Stimulated activated CD8-positive, alpha-beta memory T cell treated with anti-CD3 and anti-CD28 coated beads, Interleukin-7, amount 100 ng/mL, for 48 hours (primary cell): ENCODE measurements around the gene SARS1.
A peak's percentile ranks its signal among the peaks of the same experiment; 100 is the strongest.

Experiments
- DNase-seq, 2 donors: peaks; one replicate each; pipeline ENCODE4 v3.0.0-alpha.2; 2020; ENCODE audit warnings: low read depth in 1 of 2; ENCODE audit errors: extremely low read depth in 1 of 2

Gene SARS1

DNA sequence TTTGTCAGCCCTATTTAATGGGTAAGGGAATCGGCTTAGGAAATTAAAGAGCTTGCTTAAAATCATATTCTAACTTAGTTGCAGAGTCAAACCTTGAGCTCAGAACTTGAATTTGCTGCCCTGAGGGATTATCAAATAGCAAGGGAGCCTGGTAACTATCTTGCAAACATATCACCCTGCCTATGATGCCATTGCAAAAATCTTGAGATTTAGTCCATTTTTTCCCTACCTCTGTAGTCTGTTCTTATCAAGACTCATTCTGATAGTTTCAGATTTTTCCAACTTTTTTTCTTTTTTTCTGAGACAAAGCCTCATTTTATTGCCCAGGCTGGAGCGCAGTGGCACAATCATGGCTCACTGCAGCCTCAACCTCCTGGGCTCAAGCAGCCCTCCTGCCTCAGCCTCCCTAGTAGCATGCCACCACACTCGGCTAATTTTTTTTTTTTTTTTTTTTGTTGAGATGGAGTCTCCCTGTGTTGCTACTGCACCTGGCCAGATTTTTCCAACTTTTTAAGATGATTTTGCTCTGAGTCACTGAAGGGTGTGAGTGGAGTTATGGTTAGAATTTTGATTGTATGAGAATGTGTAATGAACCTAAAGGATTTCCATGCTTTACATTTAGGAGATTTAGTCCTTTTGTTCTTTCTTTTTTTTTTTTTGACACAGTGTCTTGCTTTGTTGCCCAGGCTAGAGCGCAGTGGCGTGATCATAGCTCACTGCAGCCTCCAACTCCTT is 12.2 kb downstream of the SARS1 start:
- DNase-seq, result no peak

DNA sequence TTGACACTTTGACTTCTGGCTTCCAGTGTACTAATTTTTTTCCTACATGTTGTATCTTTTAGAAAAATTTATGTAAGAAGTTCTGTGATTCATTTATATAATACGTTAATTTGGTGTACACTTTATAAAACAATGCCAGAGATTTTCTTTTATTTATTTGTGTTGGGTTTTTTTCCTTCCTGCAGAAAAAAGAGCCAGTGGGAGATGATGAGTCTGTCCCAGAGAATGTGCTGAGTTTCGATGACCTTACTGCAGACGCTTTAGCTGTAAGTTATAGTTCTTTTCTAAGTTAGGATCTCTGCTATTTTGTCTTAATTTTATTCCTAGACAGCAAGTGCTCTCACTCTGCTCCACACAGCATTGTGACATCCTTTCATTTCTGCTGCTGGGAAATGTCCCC is 14.4 kb downstream of the SARS1 start:
- no peak for DNase-seq

DNA sequence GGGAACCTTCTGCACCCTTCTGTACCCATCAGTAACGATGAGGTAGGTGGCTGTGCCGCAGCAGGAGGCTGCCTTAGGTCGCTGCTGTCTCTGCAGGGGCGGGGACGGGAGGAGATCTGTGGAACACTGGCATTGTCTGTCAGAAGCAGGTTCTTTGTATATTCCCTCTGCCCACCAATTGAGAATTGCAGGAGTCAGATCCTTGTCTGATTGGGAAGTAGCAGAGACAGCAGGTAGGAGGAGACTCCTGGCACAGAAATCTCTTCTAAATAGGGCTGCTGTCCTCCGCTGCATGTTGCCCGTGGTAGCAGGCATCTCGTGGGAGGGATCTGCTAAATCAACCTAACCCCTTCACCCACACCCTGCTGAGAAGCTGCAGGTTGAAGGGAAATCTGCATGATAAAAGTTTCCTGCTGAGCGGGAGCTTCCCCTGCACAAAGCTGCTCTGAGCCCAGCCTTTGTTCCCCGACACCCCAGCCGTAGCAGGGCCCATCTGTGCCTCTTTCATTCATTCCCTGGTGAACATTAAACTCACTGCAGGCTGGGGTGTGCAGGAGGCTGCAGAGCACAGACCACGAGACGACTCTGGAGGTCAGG is 15.9 kb downstream of the SARS1 start:
- DNase-seq, result no peak

DNA sequence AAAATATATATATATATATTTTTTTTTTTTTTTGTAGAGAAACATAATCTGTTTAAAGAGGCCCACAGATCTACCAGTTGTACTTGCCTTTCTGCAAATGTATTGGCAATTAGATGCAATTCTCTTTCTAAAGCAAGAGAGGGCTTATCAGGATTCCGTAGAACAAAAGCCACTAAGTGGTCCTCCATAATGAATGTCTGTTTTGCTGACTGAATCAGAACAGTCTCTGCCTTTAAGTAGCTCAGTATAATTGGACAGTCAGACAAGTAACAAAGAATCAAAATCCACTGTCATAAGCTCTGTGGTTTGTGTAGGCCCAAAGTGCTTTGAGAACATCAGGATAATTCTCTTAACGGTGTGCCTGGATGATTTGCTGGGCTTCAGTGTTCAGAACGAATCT is 17.3 kb downstream of the SARS1 start:
- no peak for DNase-seq

DNA sequence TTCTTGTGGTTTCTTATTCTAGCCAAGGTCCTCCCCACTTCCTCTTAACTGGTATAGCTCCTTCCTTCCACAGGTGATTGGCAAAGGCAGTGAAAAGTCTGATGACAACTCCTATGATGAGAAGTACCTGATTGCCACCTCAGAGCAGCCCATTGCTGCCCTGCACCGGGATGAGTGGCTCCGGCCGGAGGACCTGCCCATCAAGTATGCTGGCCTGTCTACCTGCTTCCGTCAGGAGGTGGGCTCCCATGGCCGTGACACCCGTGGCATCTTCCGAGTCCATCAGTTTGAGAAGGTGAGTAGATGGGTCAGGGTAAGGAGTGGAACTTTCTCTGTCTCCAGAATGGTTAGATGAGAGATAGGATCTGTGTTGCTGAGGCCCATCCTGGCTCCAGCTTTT is 21.4 kb downstream of the SARS1 start:
- DNase-seq, result no peak

DNA sequence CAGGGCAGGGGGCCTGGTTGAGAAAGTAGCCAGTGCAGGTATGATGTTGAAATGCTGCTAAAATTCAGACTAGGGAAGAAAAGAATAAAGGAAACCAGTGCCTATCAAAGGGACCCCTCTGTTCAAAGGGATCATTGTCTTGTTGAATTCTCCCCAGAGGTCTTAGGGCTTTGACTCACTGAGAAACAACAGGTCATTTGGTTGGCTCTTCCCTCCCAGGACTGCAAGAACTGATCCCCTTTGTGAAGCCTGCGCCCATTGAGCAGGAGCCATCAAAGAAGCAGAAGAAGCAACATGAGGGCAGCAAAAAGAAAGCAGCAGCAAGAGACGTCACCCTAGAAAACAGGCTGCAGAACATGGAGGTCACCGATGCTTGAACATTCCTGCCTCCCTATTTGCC is 23.8 kb downstream of the SARS1 start:
- no peak for DNase-seq

DNA sequence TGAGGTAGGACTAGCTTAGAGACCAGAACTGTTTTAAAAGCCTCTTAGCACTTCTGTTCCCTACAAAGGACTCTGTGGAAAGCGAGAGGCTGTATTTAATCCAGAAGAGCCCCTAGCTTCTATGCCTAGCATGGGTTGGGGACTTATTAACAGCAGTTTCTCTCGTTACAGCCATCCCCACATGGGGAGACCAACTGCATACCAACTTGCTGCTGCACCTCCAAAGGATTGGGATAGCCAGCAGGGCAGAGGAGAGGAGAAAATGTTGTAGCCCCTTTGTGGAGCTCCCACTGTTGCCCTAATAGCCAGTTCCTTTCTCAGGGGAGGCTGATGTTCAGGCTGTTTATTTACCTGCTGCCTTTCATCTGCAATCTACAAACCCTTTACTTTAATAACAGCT is 24.7 kb downstream of the SARS1 start:
- no peak for DNase-seq

DNA sequence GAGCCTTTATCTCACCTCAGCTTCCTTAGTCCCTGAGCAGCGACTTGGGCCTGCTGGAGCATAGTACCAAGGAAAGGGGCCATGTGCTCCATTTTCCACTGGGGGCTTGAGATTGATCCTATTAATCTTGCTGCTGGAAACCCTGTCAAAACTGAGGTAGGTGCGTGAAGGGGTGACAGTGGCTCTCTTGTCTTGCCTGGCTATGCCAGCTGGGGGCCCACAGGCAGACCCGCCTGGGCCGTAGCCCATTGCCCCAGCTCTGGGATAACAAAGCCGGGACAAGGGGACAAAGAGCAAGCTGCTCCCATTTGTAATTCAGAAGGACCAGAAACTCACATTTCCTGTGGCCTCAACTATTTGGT is 25.3 kb downstream of the SARS1 start:
- no peak for DNase-seq

DNA sequence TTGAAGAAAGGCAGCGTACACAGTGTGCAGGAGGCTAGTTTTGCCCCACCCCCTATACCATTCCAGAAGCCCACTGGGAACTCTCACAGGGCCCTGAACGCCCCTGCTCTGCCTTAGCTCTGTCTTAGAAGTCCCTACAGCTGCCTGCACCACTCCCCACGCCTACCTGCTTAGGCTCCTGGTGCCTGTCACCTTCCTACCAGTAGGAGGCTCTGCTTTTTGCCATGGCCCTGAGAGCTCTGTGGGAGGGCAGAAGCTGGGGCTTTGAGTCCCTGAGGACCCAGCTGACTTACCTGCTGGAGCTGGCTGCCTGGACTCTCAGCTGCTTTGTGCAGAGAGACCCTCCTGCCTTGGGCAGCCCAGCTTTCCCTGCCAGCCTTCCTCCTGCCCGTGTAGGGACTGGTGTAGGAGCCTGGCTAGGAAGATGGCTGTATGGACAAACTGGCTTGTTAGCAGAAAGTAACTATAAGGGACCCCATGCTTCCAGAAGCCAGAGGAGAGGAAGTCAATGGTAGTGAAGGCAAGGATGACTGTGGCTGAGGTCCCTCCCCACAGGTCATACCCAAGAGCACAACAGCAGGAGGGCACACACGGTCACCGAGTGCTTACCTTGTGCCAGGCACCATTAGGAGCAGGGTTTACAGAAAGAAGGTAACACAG is 25.8 kb downstream of the SARS1 start:
- DNase-seq, result peak in 1 of 2 donors; percentile 24

DNA sequence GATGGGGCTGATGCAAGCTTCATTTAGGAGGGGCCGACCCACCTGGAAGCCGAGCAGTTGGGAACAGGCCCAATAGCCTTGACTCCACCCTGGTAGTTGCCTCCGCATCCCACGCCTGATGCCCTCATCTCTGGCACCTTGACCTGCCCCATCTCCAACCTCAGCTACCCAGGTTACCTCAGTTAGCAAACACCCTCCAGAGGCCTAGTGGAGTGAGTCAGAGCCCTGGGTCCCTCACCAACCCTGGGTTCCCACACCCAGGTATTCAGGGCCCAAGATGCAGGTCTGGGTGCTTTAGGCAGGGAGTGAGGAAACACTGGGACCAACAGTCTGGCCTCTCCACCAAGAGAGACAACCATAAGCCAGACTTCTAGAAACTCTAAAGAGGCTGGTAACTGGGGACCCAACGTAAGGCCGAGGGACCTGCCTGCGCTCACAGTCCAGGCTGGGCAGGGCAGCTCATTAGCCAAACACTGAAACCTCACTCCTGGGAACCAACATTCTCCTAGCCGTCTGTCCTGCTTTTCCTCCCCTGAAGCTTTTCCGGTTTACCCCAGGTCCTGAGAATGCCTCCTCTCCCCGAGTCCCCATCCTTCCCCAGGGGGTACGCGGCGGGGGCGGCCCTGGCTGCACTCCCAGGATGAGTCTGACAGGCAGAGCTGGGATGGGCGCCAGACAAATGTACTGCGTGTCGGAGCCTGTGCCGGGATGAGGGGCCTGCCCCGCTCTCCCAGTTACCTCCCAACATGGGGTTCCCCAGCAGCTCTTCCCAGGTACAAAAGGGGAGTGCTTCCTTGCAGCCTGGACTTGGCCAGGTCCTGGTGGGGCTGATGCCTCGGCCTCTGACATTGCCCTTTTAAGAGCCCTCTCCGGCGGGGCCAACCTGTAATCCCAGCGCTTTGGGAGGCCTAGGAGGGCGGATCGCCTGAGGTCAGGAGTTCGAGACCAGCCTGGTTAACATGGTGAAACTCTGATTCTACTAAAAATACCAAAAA is 26.7 kb downstream of the SARS1 start:
- no peak for DNase-seq

DNA sequence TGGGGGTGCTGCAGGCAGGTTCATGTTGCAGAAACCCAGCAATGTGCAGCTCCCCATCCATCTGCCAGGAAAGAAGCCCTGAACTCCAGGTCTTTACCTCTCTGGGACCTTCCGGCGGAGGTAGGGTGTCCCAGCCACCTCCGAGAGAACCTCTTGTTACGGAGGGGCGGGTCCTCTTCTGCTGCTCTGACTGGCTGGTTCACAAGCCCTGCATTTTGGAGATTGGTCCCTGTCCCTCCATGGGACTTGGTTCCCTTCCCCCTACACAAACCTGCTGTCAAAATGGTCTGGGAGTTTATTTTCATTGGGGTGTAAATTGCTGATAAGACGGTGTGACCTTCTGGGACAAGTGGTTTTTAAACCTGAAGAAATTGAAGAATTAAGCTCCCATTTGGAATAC is 27.6 kb downstream of the SARS1 start:
- DNase-seq, result no peak

DNA sequence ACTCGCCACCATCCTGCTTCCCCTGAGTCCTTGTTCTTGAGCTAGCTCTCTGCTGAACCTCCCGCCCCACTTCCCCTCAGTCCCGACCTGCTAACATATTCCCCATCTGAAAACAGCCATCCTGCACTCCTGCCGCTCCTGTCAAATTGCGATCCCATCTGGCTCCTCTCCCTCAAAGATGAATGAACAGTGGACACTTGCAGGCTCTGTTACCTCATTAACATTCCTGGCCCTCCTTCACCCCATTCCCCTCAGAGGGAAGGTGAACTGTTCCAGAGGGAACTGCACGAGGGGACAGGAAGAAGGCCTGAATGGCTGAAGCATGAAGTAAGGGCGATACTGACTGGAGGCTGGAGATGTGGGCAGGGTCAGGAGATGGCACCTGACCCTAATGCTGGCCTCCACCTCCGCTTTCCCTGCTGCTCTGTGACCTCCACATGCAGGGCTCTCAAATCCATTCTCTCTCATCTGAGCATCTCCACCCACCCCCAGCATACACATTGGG is 28.2 kb downstream of the SARS1 start:
- DNase-seq, result no peak

DNA sequence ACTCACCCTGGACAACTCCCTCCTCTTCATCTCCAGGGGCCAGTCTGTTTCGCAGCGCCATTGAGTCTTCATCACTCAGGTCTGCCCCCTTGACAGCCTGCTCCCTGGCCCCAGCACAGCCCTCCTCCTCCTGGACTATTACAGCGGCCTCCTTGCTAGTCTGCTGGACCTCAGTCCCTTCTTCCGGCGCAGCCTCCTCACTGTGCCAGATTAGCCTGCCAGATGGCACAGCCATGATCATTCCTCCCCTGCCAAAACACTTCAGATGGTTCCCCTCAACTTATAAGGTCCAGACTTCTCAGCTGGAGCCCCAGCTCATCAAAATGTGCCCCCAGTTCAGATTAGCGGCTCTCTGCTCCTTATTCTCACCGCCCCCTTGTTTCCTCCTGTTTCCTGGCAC is 28.7 kb downstream of the SARS1 start:
- DNase-seq, result no peak

DNA sequence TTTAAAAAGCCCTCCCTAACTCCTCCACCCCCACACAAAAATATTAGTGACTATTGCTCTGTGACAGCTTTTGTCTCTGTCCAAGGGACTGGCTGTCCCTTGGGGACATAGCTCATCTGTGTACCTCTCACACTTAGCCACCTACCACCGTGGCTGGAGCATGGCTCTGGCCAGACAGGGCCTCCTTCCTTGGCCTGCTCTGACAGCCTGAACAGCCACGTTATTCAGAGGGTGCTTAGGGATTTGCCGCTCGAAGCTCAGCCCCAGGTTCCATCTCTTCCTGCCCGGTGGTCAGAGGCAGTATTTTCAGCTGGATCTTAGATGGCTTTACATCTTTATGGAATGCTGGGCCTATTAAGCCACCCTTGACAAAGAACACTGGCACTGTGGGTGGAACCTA is 29.5 kb downstream of the SARS1 start:
- no peak for DNase-seq

DNA sequence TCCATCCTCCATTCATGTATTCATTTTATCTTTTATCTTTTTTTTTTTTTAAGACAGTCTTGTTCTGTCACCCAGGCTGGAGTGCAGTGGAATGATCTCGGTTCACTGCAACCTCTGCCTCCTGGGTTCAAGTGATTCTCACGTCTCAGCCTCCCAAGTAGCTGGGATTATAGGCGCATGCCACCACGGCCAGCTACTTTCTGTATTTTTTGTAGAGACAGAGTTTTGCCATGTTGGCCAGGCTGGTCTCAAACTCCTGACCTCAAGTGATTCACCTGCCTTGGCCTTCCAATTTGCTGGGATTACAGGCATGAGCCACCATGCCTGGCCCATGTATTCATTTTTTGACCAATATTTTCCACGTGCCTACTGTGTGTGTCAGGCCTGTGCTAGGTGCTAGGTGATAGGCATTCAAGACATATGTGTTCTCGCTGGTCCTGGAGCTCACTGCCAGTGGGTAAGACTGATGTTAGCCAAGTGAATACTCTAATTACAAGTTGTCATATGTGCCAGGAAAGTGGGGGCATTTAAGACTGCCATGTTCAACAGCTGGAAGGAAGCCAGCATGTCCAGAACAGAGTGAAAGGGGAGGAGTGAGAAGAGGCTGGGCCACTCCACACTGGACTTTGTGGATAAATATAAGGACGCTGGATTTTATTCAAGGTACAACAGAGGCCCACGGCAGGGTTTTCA is 30.3 kb downstream of the SARS1 start:
- no peak for DNase-seq

DNA sequence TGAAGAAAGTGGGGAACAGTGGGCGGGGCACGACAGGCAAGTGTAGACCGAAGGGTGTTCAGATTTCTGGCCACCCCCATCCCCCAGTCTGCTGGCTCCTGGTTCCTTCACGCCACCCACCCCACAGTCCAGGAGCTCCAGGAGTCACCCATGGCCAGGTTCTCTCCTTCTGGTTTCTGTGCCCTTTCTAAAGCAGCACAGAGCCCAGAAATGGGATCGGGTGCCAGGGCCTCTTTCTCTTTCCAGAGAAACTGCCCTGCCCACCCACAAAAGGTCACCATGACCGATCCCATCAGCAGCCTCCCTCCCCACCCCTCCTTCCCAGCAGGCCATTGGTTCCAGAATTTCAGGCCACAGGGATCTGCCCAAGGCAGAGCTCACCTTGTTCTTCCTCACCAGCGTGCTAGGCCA is 32.4 kb downstream of the SARS1 start:
- no peak for DNase-seq

DNA sequence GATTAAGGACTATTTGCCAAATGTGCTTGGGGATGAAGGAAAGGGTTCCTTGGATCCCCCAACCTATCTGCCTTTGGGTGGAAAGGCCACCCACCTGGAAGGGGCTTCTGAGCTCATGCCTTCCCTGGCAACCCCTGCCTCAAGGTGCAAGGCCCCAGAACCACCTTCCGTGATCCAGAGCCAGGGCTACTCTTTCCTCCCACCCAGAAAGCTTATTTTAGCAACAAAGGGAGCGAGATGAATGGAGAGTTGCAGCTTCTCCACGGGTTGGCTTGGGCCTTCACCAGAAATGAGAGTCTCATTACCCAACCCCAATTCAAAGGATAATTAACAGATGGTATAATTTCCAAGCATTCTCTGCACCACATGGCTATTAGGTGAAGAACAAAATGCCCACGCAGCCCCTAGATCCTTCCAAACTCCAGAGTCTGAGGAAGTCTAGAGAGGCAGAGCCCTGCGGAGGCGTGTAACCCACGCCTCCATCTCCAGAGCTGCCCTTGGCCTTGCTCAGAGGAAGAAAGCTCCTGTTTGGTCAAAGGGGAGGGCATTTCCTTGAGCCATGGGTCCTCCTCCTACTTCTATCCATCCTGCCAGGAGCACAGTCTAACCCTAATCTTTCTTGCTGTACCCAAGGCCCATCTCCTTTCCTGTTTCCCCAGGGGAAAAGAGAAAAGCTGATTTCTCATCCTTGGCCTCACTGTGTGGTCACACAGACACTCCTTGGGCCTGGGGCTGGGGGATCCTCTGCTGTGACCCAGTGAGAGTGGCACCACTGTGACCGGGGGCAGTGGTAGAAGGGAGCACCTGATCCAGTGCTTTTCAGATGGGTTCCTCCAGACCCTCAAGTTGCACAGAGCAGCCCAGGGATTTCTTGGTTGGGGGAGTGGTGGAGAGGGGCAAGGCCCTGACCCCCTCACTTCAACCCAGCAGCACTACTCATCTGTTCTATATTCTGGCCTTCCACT is 34.0 kb downstream of the SARS1 start:
- no peak for DNase-seq

DNA sequence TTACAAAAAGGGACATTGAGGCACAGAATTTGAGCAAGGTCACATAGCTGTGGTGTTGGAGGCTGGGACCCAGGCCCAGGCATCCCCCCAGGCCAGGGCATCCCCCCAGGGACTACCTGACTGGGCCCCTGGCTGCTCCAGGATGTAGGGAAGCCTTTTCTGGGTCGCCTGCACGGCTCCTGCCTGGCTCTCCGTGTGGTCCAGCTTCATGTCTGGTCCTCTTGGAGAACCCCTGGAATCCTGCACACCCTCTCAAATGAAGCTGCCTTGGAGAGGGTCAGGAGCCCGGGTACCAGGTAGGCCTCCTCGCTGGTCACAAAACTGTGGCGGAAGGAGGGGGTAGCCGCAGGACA is 34.7 kb downstream of the SARS1 start:
- no peak for DNase-seq
